Measurements from ENCODE around the gene XPA.

GRCh38 chr9:97703437-97704344 is 6.6 kb upstream of the XPA start:
- TF ChIP-seq CTCF (IDR thresholded peaks at IDR 0.05; ENCODE audit: insufficient read depth, low read depth, low read length): no peak
- no peak for TF ChIP-seq EZH2 (IDR thresholded peaks at IDR 0.05; ENCODE audit: insufficient read depth, low read length)

All from astrocyte (in vitro differentiated cells and primary cell).